HG03442 (cell line): ENCODE measurements around the gene IGSF9.

Experiments used
- ATAC-seq: cut with Tn5 transposase; IDR thresholded peaks from one replicate; pipeline ENCODE4 v1.9.1; 2021; ENCODE audit warnings: mild to moderate bottlenecking, moderate library complexity; ENCODE audit not compliant: unreplicated experiment

The IGSF9 gene

DNA sequence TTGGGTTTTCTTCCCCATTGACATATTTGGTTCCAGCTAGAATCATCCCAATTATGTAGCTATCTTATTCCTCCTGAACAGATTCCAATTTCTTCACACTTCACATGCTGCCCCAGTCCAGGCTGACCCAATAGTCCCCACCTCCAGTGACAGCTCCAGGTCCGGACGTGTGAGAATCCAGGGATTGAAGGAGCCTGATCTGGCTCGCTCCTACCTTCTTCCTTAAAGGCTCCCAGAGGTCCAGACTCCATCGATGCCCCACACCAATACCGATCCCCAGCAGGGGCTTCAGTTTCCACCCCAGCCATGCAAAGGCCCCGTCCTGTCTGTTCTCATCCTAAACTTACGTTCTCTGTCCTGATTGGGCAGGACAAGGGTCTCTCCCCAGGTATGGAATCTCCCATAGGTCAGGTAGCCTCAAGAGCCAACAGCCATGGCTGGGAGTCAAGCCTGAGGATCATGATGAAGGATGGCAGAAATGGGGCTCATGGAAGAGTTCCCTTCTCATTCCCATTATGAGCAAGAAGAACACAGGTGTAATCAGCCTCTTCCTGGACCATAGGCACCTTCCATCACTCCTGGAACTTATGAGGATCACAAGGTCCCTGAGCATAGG is 29.0 kb upstream of the IGSF9 start:
- ATAC-seq, result no peak

DNA sequence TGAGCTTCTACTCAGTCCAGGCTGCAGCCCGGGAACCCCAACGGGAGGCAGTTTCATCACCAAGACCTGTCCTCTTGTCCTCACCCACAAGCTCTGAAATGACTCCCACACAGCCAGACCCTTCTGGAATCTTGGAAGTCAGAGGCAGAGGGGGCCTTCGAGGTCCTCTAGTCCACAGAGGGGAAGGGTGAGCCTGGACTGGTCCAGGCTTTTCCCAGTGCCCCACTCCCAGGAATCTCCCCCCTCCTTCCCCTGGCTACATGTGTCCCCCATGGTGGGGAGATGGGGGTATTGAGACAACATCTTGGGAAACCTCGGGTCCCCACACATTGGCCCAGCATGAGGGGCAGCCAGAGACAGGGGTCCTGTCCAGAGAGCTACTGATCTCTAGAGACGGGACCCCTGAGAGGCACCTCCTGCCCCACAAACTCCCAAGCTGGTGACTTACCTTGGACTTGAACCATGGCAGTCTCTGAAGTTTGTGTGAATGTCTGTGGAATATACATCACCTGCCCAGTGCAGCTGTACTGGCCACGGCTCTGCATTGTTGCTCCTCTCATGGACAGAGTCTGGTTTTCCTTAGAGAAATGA is 28.0 kb upstream of the IGSF9 start:
- no peak for ATAC-seq

DNA sequence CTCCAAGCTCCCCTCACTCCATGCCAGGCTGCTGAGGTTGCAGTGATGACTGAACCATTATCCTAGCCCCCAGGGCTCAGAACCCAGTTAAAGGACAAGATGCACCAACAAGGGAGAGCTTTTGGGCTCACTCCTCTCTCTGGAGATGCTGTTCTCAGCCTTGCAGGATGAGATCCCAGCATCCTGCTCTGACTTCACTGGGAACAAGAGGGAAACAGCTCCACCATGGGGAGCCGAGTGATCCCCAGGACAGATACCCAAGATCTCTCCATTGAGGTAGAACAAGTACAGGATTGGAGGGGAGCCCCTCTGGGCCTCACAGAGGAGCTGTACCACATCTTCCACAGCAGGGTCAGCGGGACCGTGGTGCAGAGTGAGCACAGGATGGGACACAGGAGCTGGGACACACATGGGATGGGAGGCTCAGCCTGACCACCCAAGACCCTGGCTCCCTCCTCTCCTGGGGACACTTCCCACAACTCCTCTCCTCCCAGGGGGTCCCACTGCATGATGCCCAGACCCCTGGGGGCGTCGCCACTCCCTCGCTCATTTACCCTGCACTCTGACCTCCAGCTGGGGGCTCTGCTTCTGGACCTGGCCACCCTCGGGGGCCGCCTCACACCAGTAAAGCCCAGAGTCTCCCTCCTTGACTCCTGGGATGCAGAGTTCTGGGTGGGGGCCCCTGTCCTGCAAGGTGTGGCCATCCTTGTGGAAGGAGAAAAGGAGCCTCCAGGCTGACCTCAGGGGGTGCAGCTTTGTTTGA is 27.2 kb upstream of the IGSF9 start:
- no peak for ATAC-seq

DNA sequence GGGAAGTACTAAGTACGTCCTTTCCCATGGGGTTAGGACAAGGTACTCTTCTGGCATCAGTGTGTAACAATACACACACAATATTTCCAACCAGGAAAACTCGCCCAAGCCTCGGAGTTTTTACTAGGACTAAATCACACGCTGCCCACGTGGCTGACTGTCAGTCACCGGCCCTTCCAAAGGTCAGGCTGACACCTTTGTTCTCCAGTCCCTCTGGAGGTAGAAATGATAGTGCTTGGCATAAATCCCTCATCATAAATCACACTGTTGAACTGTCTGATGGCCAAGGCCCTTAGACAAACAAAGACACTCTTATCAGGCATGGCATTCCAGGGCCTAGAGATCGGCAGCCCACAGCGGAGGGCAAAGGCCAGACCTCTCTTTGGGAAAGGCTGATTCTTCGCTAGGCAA is 25.5 kb upstream of the IGSF9 start:
- ATAC-seq, result no peak

DNA sequence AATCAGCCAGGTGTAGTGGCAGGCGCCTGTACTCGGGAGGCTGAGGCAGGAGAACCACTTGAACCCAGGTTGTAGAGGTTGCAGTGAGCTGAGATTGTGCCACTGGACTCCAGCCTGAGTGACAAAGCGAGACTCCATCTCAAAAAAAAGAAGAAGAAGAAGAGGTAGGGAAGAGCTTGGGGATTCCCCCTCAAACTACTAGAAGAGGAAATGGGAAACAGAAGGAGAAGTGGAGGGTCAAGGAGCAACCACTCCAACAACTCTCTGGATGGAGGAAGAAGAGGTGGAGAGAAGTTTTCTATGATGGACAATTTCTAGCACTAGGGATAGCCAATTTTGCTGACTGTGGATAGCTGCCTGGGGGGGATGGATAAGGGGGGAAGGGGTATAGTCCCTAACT is 23.5 kb upstream of the IGSF9 start:
- ATAC-seq, result no peak

DNA sequence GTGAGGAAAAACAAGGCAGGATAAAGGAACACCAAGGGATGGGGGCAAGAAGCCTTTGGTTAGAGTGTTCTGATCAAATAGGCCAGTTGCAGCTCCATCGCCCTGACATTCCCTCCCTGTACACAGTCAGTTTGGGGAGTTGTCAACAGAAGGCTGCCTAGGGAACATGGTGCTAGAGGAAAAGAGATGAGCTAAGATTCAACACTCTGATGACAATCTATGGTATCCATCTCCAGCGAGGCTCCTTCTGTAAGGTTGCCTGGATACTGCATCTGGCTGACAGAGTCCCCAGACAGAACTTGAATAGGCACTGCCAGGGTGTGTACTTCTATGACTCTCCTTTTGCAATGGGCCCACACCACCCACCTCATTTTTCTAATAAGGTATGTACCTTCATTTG is 19.9 kb upstream of the IGSF9 start:
- ATAC-seq, result no peak

DNA sequence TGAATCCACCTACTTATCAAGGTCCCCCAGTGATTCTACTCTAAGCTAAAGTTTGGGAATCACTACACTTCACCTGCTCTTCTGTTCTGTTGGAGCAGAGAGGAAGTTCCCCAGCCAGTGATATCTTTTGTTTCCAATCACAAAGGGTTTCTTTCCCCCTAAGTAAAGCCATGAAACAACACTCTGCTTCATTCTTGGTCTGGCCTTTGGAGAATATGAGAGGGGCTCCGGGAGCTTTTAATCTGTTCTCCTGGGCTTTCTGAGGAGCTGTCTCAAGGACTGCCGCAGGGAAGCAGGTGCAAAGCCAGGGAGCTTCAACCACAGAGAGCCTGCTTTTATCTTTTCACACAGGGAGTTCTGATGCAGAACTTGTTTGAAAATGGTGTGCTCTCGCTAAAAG is 18.7 kb upstream of the IGSF9 start:
- ATAC-seq, result no peak

DNA sequence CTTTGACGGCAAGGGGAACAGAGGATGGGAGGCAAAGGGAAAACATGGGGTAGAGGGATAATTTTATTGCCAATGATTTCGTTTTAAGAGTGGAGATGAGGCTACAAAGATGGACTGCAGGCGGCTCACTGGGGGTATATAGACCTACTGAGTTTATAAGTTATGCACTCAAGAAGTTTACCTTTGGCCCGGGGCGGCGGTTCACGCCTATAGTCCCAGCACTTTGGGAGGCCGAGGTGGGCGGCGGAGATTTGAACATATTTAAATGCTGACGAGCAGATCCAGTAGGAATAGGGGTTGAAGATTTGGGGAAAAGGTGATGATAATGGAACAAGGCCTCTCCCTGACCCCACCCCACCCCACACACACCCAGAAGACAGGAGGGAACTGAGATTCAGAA is 16.8 kb upstream of the IGSF9 start:
- ATAC-seq, result no peak

DNA sequence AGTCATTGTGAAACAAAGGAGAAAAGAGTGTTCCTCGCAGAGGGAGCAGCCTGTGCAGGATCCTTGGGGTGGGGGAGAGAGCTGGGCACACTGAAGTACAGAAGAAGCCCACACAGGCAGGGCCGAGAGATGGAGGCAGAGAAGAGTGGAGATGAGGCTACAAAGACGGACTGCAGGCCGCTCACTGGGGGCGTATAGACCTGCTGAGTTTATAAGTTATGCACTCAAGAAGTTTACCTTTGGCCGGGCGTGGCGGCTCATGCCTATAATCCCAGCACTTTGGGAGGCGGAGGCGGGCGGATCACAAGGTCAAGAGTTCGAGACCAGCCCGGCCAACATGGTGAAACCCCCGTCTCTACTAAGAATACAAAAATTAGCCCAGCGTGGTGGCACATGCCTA is 16.2 kb upstream of the IGSF9 start:
- ATAC-seq, result no peak

DNA sequence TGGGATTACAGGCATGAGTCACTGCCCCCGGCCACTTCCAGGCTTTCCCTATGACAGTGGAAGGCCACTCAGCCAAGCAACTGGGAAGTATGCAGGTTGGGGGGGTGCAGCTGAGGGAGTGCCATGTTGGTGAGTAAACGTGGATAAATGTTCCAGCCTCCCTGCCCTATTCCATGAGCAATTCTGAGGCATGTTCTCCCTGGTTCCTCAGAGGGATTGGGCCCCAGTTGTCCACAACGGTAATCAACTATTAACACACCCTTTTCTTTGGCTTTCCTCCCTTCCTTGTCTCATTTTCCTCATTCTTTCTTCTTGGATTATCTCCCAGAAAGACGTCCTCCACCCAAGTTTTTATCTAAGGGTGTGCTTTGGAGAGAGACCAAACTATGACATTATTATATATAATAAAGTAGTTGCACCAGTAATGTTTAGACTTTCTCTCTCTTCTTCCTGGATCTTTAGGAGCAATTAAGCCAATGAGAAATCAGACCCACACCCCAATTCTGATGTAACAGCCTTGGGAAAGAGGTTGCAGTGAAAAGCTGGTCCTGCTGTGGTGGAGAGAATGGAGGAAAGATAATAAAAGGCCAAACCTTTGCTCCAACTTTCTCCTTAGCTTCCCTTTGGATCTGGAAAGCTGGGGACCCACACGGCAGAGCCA is 15.4 kb upstream of the IGSF9 start:
- no peak for ATAC-seq

DNA sequence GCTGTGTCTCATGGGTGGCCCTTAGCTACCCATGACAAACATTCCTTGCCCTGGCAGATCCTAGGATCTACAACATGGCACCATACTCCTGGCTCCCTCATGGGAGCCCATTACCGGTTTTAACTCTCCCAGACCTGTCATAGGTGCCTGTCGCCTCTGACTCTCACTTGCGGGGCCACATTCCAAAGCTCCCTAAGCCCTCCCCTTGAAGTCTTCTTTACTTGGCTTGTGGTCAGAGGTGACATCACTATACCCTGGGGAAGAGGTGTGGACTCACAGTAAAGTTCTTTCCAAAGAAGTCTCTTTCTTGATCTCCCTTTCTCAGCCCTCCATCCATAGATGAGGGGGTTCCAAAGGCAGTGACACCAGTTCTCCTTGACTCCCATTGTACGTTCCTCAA is 14.0 kb upstream of the IGSF9 start:
- ATAC-seq, result no peak

DNA sequence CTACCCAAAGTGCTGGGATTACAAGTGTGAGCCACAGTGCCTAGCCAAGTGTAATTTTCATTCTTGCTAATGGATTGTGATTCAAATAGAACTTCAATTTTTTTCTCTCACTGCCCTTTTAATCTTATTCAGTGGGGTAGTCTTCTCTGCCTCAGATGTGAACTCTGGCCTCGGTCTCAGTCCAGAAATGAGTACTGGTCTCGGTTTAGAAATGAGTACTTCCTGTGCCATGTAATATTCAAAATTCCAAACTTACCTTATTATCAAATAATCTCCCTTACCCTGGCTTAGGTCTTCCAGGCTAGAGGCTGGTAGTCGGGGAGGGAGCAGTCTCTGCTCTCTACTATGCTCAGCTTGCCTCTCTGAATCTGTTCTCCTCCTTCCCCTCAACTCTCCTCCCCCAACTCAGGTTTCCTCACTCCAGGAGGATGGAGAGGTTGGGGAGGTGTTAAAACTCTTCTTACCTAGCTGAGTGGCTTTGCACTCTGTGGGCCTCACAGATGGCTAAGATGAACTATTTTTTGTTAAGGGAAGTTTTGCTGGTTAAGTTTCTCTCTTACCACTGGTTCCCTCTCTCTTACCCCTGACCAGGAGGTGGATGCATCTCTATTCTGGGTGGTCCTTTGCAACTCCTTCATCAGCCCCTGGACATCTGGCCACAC is 13.4 kb upstream of the IGSF9 start:
- ATAC-seq, result peak; percentile 63

DNA sequence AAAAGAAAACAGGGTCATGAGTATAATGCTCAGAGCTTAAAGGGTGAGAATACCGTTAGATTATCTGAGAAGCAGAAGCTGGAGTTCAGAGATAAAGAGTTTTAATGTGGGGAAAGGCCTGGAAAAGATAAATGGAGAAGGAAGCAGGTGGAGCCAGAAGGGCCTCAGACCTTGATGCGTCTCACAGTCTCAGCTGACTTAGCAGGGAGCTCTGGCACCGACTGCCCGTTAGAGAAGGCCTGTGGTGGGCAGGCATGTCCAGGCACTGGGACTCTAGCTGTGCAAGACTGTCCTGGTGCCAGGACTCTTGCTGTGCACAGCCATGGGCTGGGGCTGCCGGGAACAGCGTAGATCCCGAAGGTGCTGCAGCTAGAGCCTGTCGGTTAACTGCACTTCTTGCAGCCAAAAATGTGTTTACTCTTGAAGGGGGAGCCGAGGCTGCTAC is 12.4 kb upstream of the IGSF9 start:
- ATAC-seq, result no peak

DNA sequence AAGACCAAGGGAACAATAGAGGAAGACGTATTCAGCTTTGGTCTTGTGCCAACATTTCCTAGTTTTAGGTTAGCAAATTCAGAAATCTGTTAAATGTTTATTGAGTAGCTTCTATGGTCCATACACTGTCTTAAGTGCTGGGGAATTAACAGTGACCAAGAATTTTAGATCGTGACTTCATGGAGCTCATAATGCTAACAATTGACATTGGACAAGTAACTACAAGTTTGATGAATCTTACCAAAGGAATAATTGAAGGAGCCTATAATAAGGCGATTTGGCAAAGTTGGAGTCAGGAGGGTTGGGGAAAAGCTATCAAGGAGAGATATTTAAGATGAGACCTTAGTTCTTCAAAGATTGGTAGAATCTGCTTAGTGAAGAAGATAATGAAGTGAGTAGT is 10.0 kb upstream of the IGSF9 start:
- ATAC-seq, result no peak

DNA sequence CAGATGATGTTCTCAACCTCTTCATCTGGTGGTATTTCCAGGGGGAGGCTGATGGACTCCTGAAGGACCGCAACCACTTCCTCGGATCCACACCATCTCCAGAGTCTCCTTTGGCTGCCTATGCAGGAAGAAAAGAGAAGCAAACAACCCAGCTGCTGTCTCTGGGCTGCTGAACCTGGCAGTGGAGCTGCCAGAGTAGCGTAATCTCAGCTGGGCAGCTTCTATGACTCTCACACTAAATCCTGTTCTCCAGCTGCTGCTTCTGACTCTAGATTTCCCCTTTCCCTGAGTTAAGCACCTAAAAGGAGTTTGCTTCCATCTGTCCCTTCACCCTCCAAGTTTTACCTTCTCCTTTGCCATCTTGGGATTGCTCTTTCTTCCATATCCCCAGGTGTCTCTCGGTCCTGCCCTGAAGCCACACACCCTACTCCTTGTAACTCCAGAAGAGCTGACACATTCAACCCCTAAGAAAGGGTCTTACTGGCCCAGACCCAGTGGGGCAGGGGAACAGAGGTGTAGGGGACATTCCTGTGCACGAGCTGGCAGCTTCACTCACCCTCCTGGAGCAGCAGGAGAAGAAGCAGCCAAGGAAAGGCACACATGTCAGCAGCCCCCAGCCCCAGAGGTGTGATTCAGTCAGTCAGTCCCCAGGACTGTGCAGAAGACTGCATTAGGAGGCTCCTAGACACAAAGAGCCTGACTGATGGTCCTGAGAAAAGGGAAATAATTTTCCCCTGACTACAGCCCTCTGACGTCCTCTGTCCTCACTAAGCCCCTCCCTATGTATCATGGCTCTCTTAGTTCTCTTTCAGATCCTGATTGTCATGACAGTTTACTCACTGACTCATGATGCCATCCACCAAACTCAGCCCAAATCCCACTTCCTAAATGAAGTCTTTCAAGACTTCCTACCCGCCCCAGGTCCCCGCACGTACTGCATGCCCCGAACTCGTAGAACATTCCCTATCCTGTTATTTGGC is 8.4 kb upstream of the IGSF9 start, which contains the start of gene SLAMF9:
Gene SLAMF9 (minus strand): TSS at position 702 of the 980 bp plus-strand sequence. CDS start 100 bp downstream, at position 602.
- no peak for ATAC-seq

DNA sequence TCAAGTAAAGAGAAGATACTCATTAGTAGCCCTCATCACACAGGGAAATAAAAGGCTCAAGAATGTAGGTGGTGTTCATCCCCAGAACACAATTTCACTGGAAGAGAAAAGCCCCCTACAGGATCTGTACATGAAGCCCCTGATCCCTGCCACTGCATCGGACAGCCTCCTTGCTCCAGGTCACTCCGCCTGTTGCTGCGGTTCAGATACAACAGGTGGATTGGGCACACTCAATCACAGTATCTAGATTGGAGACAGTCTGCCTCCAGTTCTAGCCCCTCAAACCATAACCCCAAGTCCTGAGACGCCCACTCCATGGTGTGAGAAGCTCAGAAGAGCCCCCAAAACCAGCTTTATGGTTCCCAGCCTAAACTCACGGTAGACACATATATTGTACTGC is 7.5 kb upstream of the IGSF9 start:
- no peak for ATAC-seq

DNA sequence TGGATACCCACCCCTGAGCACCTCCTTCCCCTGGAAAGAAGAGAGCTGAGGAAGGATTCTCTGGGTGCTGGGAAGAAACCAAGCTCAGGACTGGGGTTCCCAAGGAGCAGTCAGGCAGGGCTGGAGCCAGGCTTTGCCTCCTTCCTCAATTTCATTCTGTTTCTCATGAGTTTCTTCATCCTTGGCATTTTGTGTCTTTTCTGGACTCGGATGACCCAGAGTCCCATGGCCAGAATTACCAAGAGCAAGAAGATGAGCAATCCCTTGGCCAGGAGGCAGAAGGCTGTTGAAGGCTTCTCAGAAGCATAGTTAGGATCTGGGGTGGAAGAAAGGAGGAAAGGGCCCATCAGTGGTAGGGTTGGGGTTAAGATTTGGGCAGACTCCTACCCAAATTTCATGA is 6.1 kb upstream of the IGSF9 start:
- ATAC-seq, result no peak

DNA sequence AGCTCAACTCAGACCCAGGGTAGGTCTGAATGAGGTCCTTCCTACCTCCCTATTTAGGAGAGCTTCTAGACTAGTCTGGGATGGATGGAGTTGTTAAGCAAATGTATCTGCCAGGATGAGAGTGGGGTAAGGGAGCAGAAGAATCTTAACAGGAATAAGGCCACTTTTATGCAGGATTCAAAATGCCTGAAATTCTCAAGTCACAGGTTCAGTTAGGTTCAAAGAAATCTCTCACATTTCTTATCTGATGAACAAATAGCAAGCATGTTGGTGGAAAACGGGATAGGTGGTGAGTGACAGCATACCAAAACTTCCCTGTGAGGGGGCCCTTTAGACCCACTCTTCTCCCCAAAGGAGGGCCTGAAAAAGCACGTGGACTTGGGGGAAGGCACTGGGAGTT is 5.6 kb upstream of the IGSF9 start:
- ATAC-seq, result no peak

DNA sequence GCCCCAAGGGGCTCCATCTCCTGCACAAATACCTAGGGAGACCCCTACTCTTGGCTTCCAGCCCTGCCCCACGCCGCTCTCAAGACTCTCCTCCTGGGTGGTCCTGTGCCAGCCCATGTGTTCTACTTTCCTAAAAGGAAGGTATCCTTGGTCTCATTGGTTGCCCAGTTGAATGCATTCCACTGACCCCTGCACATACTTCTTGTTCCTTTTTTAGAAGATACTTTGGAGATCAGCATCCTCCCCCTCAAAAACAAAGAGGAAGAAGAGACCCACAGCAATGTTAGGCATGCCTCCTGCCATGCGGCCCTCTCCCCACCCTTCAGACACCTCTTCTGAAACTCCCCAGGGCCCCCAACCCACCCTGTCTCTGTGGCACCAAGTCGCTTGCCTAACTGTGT is 4.6 kb upstream of the IGSF9 start:
- no peak for ATAC-seq

DNA sequence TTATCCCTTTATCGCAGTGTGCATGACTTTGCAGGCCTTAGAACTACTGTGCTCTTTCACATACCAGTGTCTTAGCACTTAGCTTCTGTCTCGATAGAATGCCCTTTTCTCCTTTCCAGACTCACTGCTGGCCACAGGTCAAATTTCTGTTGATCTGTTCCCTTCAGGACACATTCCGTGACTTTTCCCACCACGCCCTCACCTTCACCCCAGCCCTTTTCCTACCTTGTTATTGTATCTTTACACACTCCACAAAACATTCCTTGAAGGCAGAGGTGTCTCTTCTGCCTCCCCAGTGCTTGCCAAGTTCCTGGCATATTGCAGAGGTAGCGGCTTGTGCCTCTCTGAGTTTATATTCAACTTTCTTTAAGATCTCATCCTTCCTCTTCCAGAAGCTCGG is 3.7 kb upstream of the IGSF9 start:
- no peak for ATAC-seq
